GM23338 (cell line): ENCODE measurements around the gene FAM162A. TPM values are rescaled to one million over a fixed set of nuclear protein-coding genes. Genes with fewer than 3 reads are reported as not detected.

Source experiments
- ATAC-seq: fragments of 200-7000 bp; cut with Tn5 transposase; 3 replicates; pipeline ENCODE4 v1.9.1; 2020
- DNase-seq: peaks from one replicate; pipeline ENCODE4 v3.0.0-alpha.2; 2015; ENCODE audit warnings: low spot score
- H2AFZ ChIP-seq: fragments of 200-600 bp; sonication (generic); 2 replicates; pipeline ENCODE4 v1.8.0; 2016; ENCODE audit warnings: antibody characterized with exemption, mild to moderate bottlenecking, moderate library complexity
- H3F3A ChIP-seq: fragments of 200-600 bp; sonication (generic); replicated peaks from 2 replicates; pipeline ENCODE4 v1.8.0; 2017; ENCODE audit warnings: antibody characterized with exemption, mixed run types, low read depth
- H3K27ac ChIP-seq: fragments of 200-600 bp; sonication (generic); 2 replicates; pipeline ENCODE4 v1.6.1; 2016; ENCODE audit warnings: low read depth
- H3K27me3 ChIP-seq: fragments of 200-600 bp; sonication (generic); 2 replicates; pipeline ENCODE4 v1.8.0; 2016; ENCODE audit warnings: mild to moderate bottlenecking, mixed run types, moderate library complexity; ENCODE audit not compliant: insufficient read depth
- H3K36me3 ChIP-seq: fragments of 200-600 bp; sonication (generic); 2 replicates; pipeline ENCODE4 v1.8.0; 2016; ENCODE audit warnings: mild to moderate bottlenecking; ENCODE audit not compliant: insufficient read depth
- H3K4me1 ChIP-seq: fragments of 200-600 bp; sonication (generic); 2 replicates; pipeline ENCODE4 v1.8.0; 2016; ENCODE audit warnings: mild to moderate bottlenecking, moderate library complexity; ENCODE audit not compliant: insufficient read depth
- H3K4me2 ChIP-seq: fragments of 200-600 bp; sonication (generic); 2 replicates; pipeline ENCODE4 v1.7.1; 2017; ENCODE audit warnings: mixed run types
- H3K4me3 ChIP-seq: fragments of 200-600 bp; sonication (generic); 2 replicates; pipeline ENCODE4 v1.6.1; 2016; ENCODE audit warnings: mixed run types
- H3K79me2 ChIP-seq: fragments of 200-600 bp; sonication (generic); replicated peaks from 2 replicates; pipeline ENCODE4 v1.8.0; 2017; ENCODE audit warnings: mild to moderate bottlenecking; ENCODE audit not compliant: insufficient read depth
- H3K9me2 ChIP-seq: fragments of 200-600 bp; sonication (generic); 2 replicates; pipeline ENCODE4 v1.8.0; 2017; ENCODE audit not compliant: insufficient read depth
- H4K20me1 ChIP-seq: fragments of 200-600 bp; sonication (generic); replicated peaks from 2 replicates; pipeline ENCODE4 v1.8.0; 2017; ENCODE audit warnings: mild to moderate bottlenecking; ENCODE audit not compliant: insufficient read depth
- H3K27ac Mint-ChIP-seq: 2 replicates; pipeline ENCODE4 v1.8.0; 2020; ENCODE audit warnings: inconsistent platforms, mild to moderate bottlenecking, moderate library complexity, mixed read lengths
- H3K27me3 Mint-ChIP-seq: 3 replicates; pipeline ENCODE4 v1.8.0; 2022; ENCODE audit warnings: low read depth, mild to moderate bottlenecking, moderate library complexity, mixed read lengths, inconsistent platforms; ENCODE audit not compliant: insufficient read depth, poor library complexity
- H3K36me3 Mint-ChIP-seq: 3 replicates; pipeline ENCODE4 v1.8.0; 2021; ENCODE audit warnings: low read depth, mild to moderate bottlenecking, inconsistent platforms, moderate library complexity, mixed read lengths
- H3K4me1 Mint-ChIP-seq: 3 replicates; pipeline ENCODE4 v1.8.0; 2020; ENCODE audit warnings: mild to moderate bottlenecking, inconsistent platforms, mixed read lengths
- H3K4me3 Mint-ChIP-seq: 3 replicates; pipeline ENCODE4 v1.8.0; 2021; ENCODE audit warnings: moderate library complexity, mild to moderate bottlenecking, inconsistent platforms, mixed read lengths
- H3K9me3 Mint-ChIP-seq: 3 replicates; pipeline ENCODE4 v1.8.0; 2020; ENCODE audit warnings: moderate library complexity, mild to moderate bottlenecking, inconsistent platforms, mixed read lengths
- CREB1 ChIP-seq: fragments of 250-450 bp; sonication (Bioruptor Pico); IDR thresholded peaks from 2 replicates; pipeline ENCODE4 v1.5.0; 2020; ENCODE audit warnings: low read depth, mild to moderate bottlenecking, moderate library complexity
- CTCF ChIP-seq, 2 experiments: fragments of 200-600 bp in 1 of 2; sonication (generic) in 1 of 2; conservative IDR thresholded peaks; 2 replicates each; pipeline versions ENCODE4 v1.5.1 to v1.6.1; 2016 to 2017; ENCODE audit warnings: antibody characterized with exemption in 2 of 2, low read depth in 2 of 2, mild to moderate bottlenecking in 2 of 2, moderate library complexity in 1 of 2
- EZH2 ChIP-seq: fragments of 200-600 bp; sonication (generic); IDR thresholded peaks from one replicate; pipeline ENCODE4 v1.8.0; 2017; ENCODE audit warnings: antibody characterized with exemption, mild to moderate bottlenecking, low read depth; ENCODE audit not compliant: unreplicated experiment
- JUNB ChIP-seq: IDR thresholded peaks from one replicate; pipeline ENCODE4 v1.6.1; 2016; ENCODE audit warnings: antibody characterized with exemption; ENCODE audit not compliant: unreplicated experiment
- NANOG ChIP-seq: IDR thresholded peaks from 2 replicates; pipeline ENCODE4 v1.6.1; 2016; ENCODE audit warnings: antibody characterized with exemption, borderline replicate concordance
- STAT1 ChIP-seq: IDR thresholded peaks from one replicate; pipeline ENCODE4 v1.6.1; 2016; ENCODE audit warnings: antibody characterized with exemption; ENCODE audit not compliant: unreplicated experiment
- ZNF114 ChIP-seq: fragments of 250-450 bp; sonication (Bioruptor Pico); IDR thresholded peaks from 2 replicates; pipeline ENCODE4 v1.5.0; 2020; ENCODE audit warnings: mild to moderate bottlenecking, moderate library complexity
- ZNF331 ChIP-seq: fragments of 250-450 bp; sonication (Bioruptor Pico); IDR thresholded peaks from 2 replicates; pipeline ENCODE4 v1.5.0; 2020; ENCODE audit warnings: low read depth, mild to moderate bottlenecking, moderate library complexity
- ZNF462 ChIP-seq: fragments of 250-450 bp; sonication (Bioruptor Pico); IDR thresholded peaks from 2 replicates; pipeline ENCODE4 v1.5.0; 2020; ENCODE audit warnings: mild to moderate bottlenecking, moderate library complexity
- polyA plus RNA-seq: library from polyadenylated mRNA; unstranded; fragments of >200 nt; fragmentation: Nextera tagmentation; extraction: Ambion mirVana; gene quantifications from 2 replicates; pipeline ENCODE4 v1.2.1, GENCODE V29; 2016
- total RNA-seq: library from RNA; depleted of rRNA; stranded (reverse); fragments of >200 nt; shearing (Covaris generic); gene quantifications from 2 replicates; pipeline ENCODE4 v1.2.3, GENCODE V29; 2014
- TF ChIP-seq, protein P1 (sequence below): IDR thresholded peaks from 2 replicates; pipeline ENCODE4 v1.6.1; 2016; ENCODE audit warnings: antibody characterized with exemption
- TF ChIP-seq, protein P2 (sequence below): IDR thresholded peaks from one replicate; pipeline ENCODE4 v1.6.1; 2018; ENCODE audit warnings: antibody characterized with exemption; ENCODE audit not compliant: unreplicated experiment

The FAM162A gene
- total and polyA plus RNA-seq, 2 experiments from 2014 or later = 35.9 to 234 TPM

DNA sequence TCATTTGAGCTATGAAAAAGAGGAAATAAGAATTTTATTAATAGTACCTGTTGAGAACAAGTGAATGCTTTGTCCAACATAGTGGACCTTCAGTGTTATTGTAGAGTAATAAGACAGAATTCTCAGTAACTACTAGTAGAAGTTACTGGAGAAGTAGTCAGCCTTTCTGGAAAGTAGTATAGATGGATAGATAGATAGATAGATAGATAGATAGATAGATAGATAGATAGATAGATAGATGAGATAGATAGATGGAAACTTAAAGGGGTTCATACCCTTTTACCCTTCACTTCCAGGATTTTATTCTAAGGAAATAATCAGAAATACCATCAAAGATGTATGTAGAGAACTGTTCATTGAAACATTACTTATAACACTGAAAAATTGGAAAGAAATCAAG lies 5.2 kb downstream of the FAM162A start:
- no peak overlapping the region for H3K27ac Mint-ChIP-seq
- Histone ChIP-seq H4K20me1 (no peaks in the 10 kb centered on the region), H3K9me2 (no peaks in the 10 kb centered on the region), H3K36me3 (no peaks in the 10 kb centered on the region), H3K4me3 (no peak overlapping the region), H3K79me2 (peaks cover 21% of the 10 kb centered on the region), H3K4me2 (no peak overlapping the region), H3K4me1 (peaks cover 9% of the 10 kb centered on the region), H3K27ac (no peak overlapping the region), H3K27me3 (no peaks in the 10 kb centered on the region), H2AFZ (no peak overlapping the region), H3F3A (no peaks in the 10 kb centered on the region)
- H3K4me3 Mint-ChIP-seq = no peak overlapping the region
- ATAC-seq (no peak), DNase-seq (no peak)
- H3K27me3 Mint-ChIP-seq = peaks cover 1% of the 10 kb centered on the region
- no peaks in the 10 kb centered on the region for H3K9me3 Mint-ChIP-seq
- TF ChIP-seq ZNF331 (CRISPR knock-in tag) (no peak), ZNF462 (CRISPR knock-in tag) (no peak), STAT1 (no peak), EZH2 (no peak), CREB1 (no peak), JUNB (no peak), NANOG (no peak), CTCF (conservative IDR thresholded peaks at IDR 0.05; ENCODE audit: low read depth in 2 of 2) (no peak), ZNF114 (CRISPR knock-in tag) (no peak)
- TF ChIP-seq, protein P1, sequence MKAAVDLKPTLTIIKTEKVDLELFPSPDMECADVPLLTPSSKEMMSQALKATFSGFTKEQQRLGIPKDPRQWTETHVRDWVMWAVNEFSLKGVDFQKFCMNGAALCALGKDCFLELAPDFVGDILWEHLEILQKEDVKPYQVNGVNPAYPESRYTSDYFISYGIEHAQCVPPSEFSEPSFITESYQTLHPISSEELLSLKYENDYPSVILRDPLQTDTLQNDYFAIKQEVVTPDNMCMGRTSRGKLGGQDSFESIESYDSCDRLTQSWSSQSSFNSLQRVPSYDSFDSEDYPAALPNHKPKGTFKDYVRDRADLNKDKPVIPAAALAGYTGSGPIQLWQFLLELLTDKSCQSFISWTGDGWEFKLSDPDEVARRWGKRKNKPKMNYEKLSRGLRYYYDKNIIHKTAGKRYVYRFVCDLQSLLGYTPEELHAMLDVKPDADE = no peak
- TF ChIP-seq, protein P2, sequence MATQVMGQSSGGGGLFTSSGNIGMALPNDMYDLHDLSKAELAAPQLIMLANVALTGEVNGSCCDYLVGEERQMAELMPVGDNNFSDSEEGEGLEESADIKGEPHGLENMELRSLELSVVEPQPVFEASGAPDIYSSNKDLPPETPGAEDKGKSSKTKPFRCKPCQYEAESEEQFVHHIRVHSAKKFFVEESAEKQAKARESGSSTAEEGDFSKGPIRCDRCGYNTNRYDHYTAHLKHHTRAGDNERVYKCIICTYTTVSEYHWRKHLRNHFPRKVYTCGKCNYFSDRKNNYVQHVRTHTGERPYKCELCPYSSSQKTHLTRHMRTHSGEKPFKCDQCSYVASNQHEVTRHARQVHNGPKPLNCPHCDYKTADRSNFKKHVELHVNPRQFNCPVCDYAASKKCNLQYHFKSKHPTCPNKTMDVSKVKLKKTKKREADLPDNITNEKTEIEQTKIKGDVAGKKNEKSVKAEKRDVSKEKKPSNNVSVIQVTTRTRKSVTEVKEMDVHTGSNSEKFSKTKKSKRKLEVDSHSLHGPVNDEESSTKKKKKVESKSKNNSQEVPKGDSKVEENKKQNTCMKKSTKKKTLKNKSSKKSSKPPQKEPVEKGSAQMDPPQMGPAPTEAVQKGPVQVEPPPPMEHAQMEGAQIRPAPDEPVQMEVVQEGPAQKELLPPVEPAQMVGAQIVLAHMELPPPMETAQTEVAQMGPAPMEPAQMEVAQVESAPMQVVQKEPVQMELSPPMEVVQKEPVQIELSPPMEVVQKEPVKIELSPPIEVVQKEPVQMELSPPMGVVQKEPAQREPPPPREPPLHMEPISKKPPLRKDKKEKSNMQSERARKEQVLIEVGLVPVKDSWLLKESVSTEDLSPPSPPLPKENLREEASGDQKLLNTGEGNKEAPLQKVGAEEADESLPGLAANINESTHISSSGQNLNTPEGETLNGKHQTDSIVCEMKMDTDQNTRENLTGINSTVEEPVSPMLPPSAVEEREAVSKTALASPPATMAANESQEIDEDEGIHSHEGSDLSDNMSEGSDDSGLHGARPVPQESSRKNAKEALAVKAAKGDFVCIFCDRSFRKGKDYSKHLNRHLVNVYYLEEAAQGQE = no peak
- no peaks in the 10 kb centered on the region for H3K36me3 Mint-ChIP-seq
- peaks cover 9% of the 10 kb centered on the region for H3K4me1 Mint-ChIP-seq
